ENCODE measurements around the gene ANXA2R.

ANXA2R gene

GRCh38 chr5:43042626-43043399 is 2.7 kb upstream of the ANXA2R start (continued):
- TF ChIP-seq, protein P1, sequence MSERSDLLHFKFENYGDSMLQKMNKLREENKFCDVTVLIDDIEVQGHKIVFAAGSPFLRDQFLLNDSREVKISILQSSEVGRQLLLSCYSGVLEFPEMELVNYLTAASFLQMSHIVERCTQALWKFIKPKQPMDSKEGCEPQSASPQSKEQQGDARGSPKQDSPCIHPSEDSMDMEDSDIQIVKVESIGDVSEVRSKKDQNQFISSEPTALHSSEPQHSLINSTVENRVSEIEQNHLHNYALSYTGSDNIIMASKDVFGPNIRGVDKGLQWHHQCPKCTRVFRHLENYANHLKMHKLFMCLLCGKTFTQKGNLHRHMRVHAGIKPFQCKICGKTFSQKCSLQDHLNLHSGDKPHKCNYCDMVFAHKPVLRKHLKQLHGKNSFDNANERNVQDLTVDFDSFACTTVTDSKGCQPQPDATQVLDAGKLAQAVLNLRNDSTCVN (tag by site-specific recombination; optimal IDR thresholded peaks at IDR 0.05): peak; percentile 65
- TF ChIP-seq ZNF174 (tag by site-specific recombination; IDR thresholded peaks at IDR 0.05) (no peak), ZNF223 (tag by site-specific recombination; IDR thresholded peaks at IDR 0.05) (no peak), WT1 (tag by site-specific recombination; IDR thresholded peaks at IDR 0.05) (no peak; the same call in 1 of the 2 replicates), ZBTB44 (tag by site-specific recombination; IDR thresholded peaks at IDR 0.05) (peak; percentile 82), ZFP69B (tag by site-specific recombination; IDR thresholded peaks at IDR 0.05) (peak; percentile 100), ZFP37 (tag by site-specific recombination; IDR thresholded peaks at IDR 0.05) (peak; percentile 44; the same call in 1 of the 2 replicates), KLF8 (tag by site-specific recombination; IDR thresholded peaks at IDR 0.05) (peak; percentile 59), ZFP3 (tag by site-specific recombination; IDR thresholded peaks at IDR 0.05; ENCODE audit: low read depth) (no peak), ZNF121 (tag by site-specific recombination; IDR thresholded peaks at IDR 0.05) (0 out of 2 replicates have a peak, but pooled peaks have one; percentile 10), ZNF37A (tag by site-specific recombination; IDR thresholded peaks at IDR 0.05) (no peak), ZNF184 (tag by site-specific recombination; IDR thresholded peaks at IDR 0.05) (peak; percentile 41), ZNF521 (tag by site-specific recombination; IDR thresholded peaks at IDR 0.05) (no peak), SP7 (tag by site-specific recombination; IDR thresholded peaks at IDR 0.05) (peak; percentile 72; the same call in 1 of the 2 replicates), KLF7 (tag by site-specific recombination; IDR thresholded peaks at IDR 0.05; ENCODE audit: borderline replicate concordance) (peak; percentile 53; the same call in 1 of the 2 replicates), ZNF692 (tag by site-specific recombination; IDR thresholded peaks at IDR 0.05) (peak; percentile 100), ZNF501 (tag by site-specific recombination; IDR thresholded peaks at IDR 0.05) (peak; percentile 90), BCL11B (tag by site-specific recombination; IDR thresholded peaks at IDR 0.05; ENCODE audit: low read depth) (peak; percentile 17; the same call in 1 of the 2 replicates), GLI2 (tag by site-specific recombination; IDR thresholded peaks at IDR 0.05; ENCODE audit: borderline replicate concordance, low read depth) (no peak), ZNF544 (tag by site-specific recombination; IDR thresholded peaks at IDR 0.05) (no peak), ZNF26 (tag by site-specific recombination; IDR thresholded peaks at IDR 0.05) (no peak), ZNF148 (tag by site-specific recombination; IDR thresholded peaks at IDR 0.05; ENCODE audit: borderline replicate concordance) (no peak), ZNF510 (tag by site-specific recombination; IDR thresholded peaks at IDR 0.05; ENCODE audit: insufficient replicate concordance) (no peak), ZNF157 (tag by site-specific recombination; IDR thresholded peaks at IDR 0.05) (no peak), GLIS1 (tag by site-specific recombination; IDR thresholded peaks at IDR 0.05) (peak; percentile 54), ZNF416 (tag by site-specific recombination; IDR thresholded peaks at IDR 0.05) (no peak), ZNF19 (tag by site-specific recombination; IDR thresholded peaks at IDR 0.05; ENCODE audit: low read depth) (no peak)
- TF ChIP-seq, protein P2, sequence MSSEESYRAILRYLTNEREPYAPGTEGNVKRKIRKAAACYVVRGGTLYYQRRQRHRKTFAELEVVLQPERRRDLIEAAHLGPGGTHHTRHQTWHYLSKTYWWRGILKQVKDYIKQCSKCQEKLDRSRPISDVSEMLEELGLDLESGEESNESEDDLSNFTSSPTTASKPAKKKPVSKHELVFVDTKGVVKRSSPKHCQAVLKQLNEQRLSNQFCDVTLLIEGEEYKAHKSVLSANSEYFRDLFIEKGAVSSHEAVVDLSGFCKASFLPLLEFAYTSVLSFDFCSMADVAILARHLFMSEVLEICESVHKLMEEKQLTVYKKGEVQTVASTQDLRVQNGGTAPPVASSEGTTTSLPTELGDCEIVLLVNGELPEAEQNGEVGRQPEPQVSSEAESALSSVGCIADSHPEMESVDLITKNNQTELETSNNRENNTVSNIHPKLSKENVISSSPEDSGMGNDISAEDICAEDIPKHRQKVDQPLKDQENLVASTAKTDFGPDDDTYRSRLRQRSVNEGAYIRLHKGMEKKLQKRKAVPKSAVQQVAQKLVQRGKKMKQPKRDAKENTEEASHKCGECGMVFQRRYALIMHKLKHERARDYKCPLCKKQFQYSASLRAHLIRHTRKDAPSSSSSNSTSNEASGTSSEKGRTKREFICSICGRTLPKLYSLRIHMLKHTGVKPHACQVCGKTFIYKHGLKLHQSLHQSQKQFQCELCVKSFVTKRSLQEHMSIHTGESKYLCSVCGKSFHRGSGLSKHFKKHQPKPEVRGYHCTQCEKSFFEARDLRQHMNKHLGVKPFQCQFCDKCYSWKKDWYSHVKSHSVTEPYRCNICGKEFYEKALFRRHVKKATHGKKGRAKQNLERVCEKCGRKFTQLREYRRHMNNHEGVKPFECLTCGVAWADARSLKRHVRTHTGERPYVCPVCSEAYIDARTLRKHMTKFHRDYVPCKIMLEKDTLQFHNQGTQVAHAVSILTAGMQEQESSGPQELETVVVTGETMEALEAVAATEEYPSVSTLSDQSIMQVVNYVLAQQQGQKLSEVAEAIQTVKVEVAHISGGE (tag by site-specific recombination; conservative IDR thresholded peaks at IDR 0.05; ENCODE audit: low read depth): 0 out of 2 replicates have a peak, but pooled peaks have one; percentile 21

Measured in HEK293 (cell line).